AG10803 (cell line): ENCODE measurements around the gene KPNB1.

Experiments
- DNase-seq: peaks from one replicate; pipeline ENCODE4 v3.0.0; 2010; ENCODE audit warnings: low read depth
- H3K4me3 ChIP-seq: 2 replicates; pipeline ENCODE4 v1.5.1; 2011; ENCODE audit warnings: mild to moderate bottlenecking, low read length, control low read depth
- TF ChIP-seq, protein P1 (sequence below): conservative IDR thresholded peaks from 2 replicates; pipeline ENCODE4 v1.5.1; 2011; ENCODE audit warnings: mild to moderate bottlenecking, low read length, control low read depth, inconsistent platforms

The KPNB1 gene

GRCh38 chr17:47628014-47628566 is 21.6 kb upstream of the KPNB1 start:
- no peak overlapping the region for H3K4me3 ChIP-seq
- no peak for DNase-seq
- TF ChIP-seq, protein P1, sequence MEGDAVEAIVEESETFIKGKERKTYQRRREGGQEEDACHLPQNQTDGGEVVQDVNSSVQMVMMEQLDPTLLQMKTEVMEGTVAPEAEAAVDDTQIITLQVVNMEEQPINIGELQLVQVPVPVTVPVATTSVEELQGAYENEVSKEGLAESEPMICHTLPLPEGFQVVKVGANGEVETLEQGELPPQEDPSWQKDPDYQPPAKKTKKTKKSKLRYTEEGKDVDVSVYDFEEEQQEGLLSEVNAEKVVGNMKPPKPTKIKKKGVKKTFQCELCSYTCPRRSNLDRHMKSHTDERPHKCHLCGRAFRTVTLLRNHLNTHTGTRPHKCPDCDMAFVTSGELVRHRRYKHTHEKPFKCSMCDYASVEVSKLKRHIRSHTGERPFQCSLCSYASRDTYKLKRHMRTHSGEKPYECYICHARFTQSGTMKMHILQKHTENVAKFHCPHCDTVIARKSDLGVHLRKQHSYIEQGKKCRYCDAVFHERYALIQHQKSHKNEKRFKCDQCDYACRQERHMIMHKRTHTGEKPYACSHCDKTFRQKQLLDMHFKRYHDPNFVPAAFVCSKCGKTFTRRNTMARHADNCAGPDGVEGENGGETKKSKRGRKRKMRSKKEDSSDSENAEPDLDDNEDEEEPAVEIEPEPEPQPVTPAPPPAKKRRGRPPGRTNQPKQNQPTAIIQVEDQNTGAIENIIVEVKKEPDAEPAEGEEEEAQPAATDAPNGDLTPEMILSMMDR, result no peak

GRCh38 chr17:47629826-47630225 is 19.9 kb upstream of the KPNB1 start:
- TF ChIP-seq, protein P1, result no peak
- no peak for DNase-seq
- no peak overlapping the region for H3K4me3 ChIP-seq

GRCh38 chr17:47630614-47631013 is 19.1 kb upstream of the KPNB1 start:
- TF ChIP-seq, protein P1, result no peak
- no peak for DNase-seq
- no peak overlapping the region for H3K4me3 ChIP-seq

DNA sequence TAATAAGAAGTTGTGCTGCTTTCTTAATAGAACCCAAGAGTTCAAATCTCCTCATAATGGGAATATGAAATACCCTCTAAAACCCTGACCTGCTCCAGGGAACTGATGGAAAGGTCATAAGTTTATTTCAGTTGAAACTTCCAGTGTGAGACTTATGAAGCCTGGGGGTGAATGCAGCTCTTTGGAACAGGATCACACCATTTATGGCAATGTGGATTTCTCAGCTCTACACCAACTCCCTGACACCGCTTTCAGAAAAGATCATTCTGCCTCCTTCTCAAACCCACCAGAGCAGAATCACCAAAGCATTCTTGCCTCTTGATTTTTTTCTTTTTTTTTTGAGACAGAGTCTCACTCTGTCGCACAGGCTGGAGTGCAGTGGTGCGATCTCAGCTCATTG is 16.7 kb upstream of the KPNB1 start:
- H3K4me3 ChIP-seq, result no peak overlapping the region
- DNase-seq, result no peak
- TF ChIP-seq, protein P1, result no peak

DNA sequence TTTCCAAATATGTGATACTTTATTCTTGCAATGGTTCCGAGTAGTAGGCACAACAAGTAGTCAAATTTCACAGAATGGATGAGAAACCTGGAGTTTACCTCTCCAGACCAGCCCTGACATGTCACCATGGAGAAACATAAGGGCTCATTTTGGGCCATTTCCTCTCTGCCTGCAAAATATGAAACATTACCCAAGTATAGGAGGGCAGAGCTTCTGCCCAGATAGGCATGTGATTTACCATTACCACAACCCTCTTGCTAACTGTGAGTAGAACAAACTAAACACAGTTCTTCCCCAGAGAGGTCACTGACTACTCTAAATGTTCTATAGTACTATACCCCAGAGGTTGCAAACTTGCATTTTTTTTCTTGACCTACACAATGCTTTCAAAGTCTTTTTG is 15.7 kb upstream of the KPNB1 start:
- TF ChIP-seq, protein P1, result no peak
- no peak overlapping the region for H3K4me3 ChIP-seq

DNA sequence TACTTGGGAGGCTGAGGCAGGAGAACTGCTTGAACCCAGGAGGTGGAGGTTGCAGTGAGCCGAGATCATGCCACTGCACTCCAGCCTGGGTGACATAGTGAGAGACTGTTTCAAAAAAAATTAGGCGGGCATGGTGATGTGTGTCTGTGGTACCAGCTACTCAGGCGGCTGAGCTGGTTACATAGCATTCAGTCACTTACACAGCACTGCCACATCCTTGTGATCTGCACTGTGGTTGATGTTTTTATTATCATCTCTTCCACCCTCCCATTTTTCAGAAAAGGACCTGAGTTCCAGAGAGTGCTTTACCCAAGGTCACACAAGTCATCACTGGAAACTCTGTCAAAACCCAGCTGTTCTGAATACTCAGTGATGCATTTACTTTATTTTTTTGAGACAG is 14.8 kb upstream of the KPNB1 start:
- no peak for DNase-seq
- TF ChIP-seq, protein P1, result no peak
- no peak overlapping the region for H3K4me3 ChIP-seq

More for the DNA sequence above, 15.7 kb upstream of the KPNB1 start:
- no peak for DNase-seq

- H3K4me3 ChIP-seq, result no peak overlapping the region
- no peak for DNase-seq
- TF ChIP-seq, protein P1, result no peak
Measured at GRCh38 chr17:47635734-47636133, 14.0 kb upstream of the KPNB1 start.
